OCI-LY7 (cell line): ENCODE measurements around the gene PLA1A. TPM values are rescaled to one million over a fixed set of nuclear protein-coding genes. Genes with fewer than 3 reads are reported as not detected.

Experiments
- BruUV-seq: library from RNA; stranded (reverse); fragments of 400-500 nt; replicated peaks from 2 replicates; lab custom pipeline; 2021; lab: Mats Ljungman, UMichigan
- CTCF ChIA-PET: fragments of 300-600 bp; sonication (Branson Sonifier 250); formaldehyde crosslinking; loops from one replicate; lab custom pipeline; 2022; ENCODE audit warnings: antibody characterized with exemption; ENCODE audit not compliant: unreplicated experiment; lab: Charles Lee
- POLR2A ChIA-PET: fragments of 300-600 bp; sonication (Branson Sonifier 250); formaldehyde crosslinking; loops from one replicate; lab custom pipeline; 2022; ENCODE audit warnings: antibody characterized with exemption; lab: Charles Lee
- DNase-seq: peaks from one replicate; pipeline ENCODE4 v3.0.0-alpha.2; 2015; ENCODE audit warnings: low spot score
- H2AFZ ChIP-seq: fragments of 200-600 bp; sonication (generic), shearing (Covaris generic); 2 replicates; pipeline ENCODE4 v1.6.1; 2014; ENCODE audit warnings: mild to moderate bottlenecking, antibody characterized with exemption, low read length, moderate library complexity
- H3K27ac ChIP-seq: fragments of 200-600 bp; sonication (generic); 2 replicates; pipeline ENCODE4 v1.5.1; 2014; ENCODE audit warnings: mixed run types, low read depth, mild to moderate bottlenecking, moderate library complexity, low read length, inconsistent platforms; ENCODE audit not compliant: poor library complexity, severe bottlenecking
- H3K36me3 ChIP-seq: fragments of 200-600 bp; sonication (generic); 2 replicates; pipeline ENCODE4 v1.6.1; 2014; ENCODE audit warnings: mild to moderate bottlenecking, antibody characterized with exemption, low read length, moderate library complexity, mixed read lengths; ENCODE audit not compliant: insufficient read depth
- H3K4me1 ChIP-seq: fragments of 200-600 bp; sonication (generic); 2 replicates; pipeline ENCODE4 v1.5.1; 2014; ENCODE audit warnings: mild to moderate bottlenecking, low read length; ENCODE audit not compliant: insufficient read depth, poor library complexity, severe bottlenecking
- H3K4me2 ChIP-seq: fragments of 200-600 bp; sonication (generic); 2 replicates; pipeline ENCODE4 v1.6.1; 2014; ENCODE audit warnings: mild to moderate bottlenecking, low read length
- H3K4me3 ChIP-seq: fragments of 200-600 bp; sonication (generic); 2 replicates; pipeline ENCODE4 v1.5.1; 2014; ENCODE audit warnings: mild to moderate bottlenecking, low read depth, low read length; ENCODE audit not compliant: poor library complexity, severe bottlenecking
- H3K79me2 ChIP-seq: fragments of 200-600 bp; sonication (generic); 2 replicates; pipeline ENCODE4 v1.6.1; 2016; ENCODE audit warnings: low read depth, mild to moderate bottlenecking, low read length, moderate library complexity, mixed read lengths; ENCODE audit not compliant: insufficient read depth
- H3K9me2 ChIP-seq: fragments of 200-600 bp; sonication (generic); 2 replicates; pipeline ENCODE4 v1.6.1; 2016; ENCODE audit warnings: mild to moderate bottlenecking, low read length, mixed read lengths; ENCODE audit not compliant: insufficient read depth
- H3K9me3 ChIP-seq: fragments of 200-600 bp; sonication (generic); 2 replicates; pipeline ENCODE4 v1.6.1; 2014; ENCODE audit warnings: mild to moderate bottlenecking, mixed run types, low read length, mixed read lengths
- H4K20me1 ChIP-seq: fragments of 200-600 bp; sonication (generic); 2 replicates; pipeline ENCODE4 v1.6.1; 2014; ENCODE audit warnings: mild to moderate bottlenecking, antibody characterized with exemption, low read length, moderate library complexity, mixed read lengths; ENCODE audit not compliant: insufficient read depth
- CTCF ChIP-seq: fragments of 200-600 bp; sonication (generic); conservative IDR thresholded peaks from 2 replicates; pipeline ENCODE4 v1.5.1; 2014; ENCODE audit warnings: mild to moderate bottlenecking, antibody characterized with exemption, low read length, moderate library complexity, mixed read lengths
- EZH2phosphoT487 ChIP-seq: fragments of 200-600 bp; sonication (generic); IDR thresholded peaks from 2 replicates; pipeline ENCODE4 v1.6.1; 2018; ENCODE audit warnings: low read depth, borderline replicate concordance, mild to moderate bottlenecking, mixed run types, antibody characterized with exemption, low read length, moderate library complexity, mixed read lengths
- intact Hi-C: fragments of 100-400 bp; cut with micrococcal nuclease; formaldehyde crosslinking; loops from one replicate; pipeline ENCODE4 v1.10.0; 2022; ENCODE audit not compliant: unreplicated experiment
- total RNA-seq, 2 experiments: library from RNA; depleted of rRNA in 1 of 2; stranded (reverse); fragments of >200 nt in 1 of 2; shearing (Covaris generic) in 1 of 2; gene quantifications; 2 replicates each; pipeline ENCODE4 v1.2.3, GENCODE V29; 2014 to 2022

Gene PLA1A
- total RNA-seq, 2 experiments from 2014 or later: not detected

- Histone ChIP-seq H3K9me2 (no peaks in the 10 kb centered on the region), H3K36me3 (no peaks in the 10 kb centered on the region), H3K79me2 (no peaks in the 10 kb centered on the region), H3K27ac (no peak overlapping the region), H3K9me3 (no peaks in the 10 kb centered on the region), H2AFZ (peak overlapping the region; percentile 68; the same call in 1 of the 2 replicates), H4K20me1 (no peaks in the 10 kb centered on the region), H3K4me2 (peak overlapping the region; percentile 11; the same call in 1 of the 2 replicates), H3K4me3 (no peak overlapping the region), H3K4me1 (peaks cover 3% of the 10 kb centered on the region)
- intact Hi-C loops: loop anchor here (1.0 to 10.0 kb wide), 3 partner anchors 60 to 283 kb away; partner anchors contain the start of gene TIMMDC1
- POLR2A ChIA-PET: no interaction called here
- CTCF ChIA-PET: no interaction called here
- BruUV-seq: no TSS peak
- no peak for DNase-seq
- TF ChIP-seq CTCF (no peak), EZH2phosphoT487 (no peak)
Measured at GRCh38 chr3:119558626-119559317, 38.9 kb upstream of the PLA1A start.

- peak; percentile 70 for DNase-seq
- Histone ChIP-seq H3K27ac (no peak within 1 kb of the TSS), H3K9me3 (no peaks in the 10 kb centered on the region), H3K4me2 (peak within 1 kb of the TSS; percentile 12), H4K20me1 (no peaks in the 10 kb centered on the region), H3K36me3 (no peaks in the 10 kb centered on the region), H2AFZ (peak within 1 kb of the TSS; percentile 68; the same call in 1 of the 2 replicates), H3K79me2 (no peaks in the 10 kb centered on the region), H3K4me3 (no peak within 1 kb of the TSS), H3K9me2 (no peaks in the 10 kb centered on the region), H3K4me1 (peaks cover 3% of the 10 kb centered on the region)
- no TSS peak for BruUV-seq
- ChIA-PET CTCF (no interaction called here), POLR2A (interaction anchor here (0.7 kb wide), 1 partner anchor 23 kb away, joined by 5 read pairs; no protein-coding TSS in a partner anchor)
- no peak for TF ChIP-seq EZH2phosphoT487
- TF ChIP-seq CTCF: peak; percentile 71
- intact Hi-C loops: loop anchor here (1.0 to 10.0 kb wide), 3 partner anchors 61 to 284 kb away; partner anchors contain the start of gene TIMMDC1
Measured at GRCh38 chr3:119559441-119559963, 38.2 kb upstream of the PLA1A start, which contains the start of gene CD80. Gene CD80, minus strand, starts transcription at chr3:119559614. Its CDS starts 1,886 bp downstream, at chr3:119557728.
